ENCODE measurements around the gene MTHFR.
A peak's percentile ranks its signal among the peaks of the same experiment; 100 is the strongest.

Gene MTHFR

GRCh38 chr1:11782127-11782708 is 23.5 kb downstream of the MTHFR start:
- no peak for DNase-seq (ENCODE audit: low spot score)

GRCh38 chr1:11781297-11781696 is 24.5 kb downstream of the MTHFR start:
- no peak for DNase-seq (ENCODE audit: low spot score)

DNA sequence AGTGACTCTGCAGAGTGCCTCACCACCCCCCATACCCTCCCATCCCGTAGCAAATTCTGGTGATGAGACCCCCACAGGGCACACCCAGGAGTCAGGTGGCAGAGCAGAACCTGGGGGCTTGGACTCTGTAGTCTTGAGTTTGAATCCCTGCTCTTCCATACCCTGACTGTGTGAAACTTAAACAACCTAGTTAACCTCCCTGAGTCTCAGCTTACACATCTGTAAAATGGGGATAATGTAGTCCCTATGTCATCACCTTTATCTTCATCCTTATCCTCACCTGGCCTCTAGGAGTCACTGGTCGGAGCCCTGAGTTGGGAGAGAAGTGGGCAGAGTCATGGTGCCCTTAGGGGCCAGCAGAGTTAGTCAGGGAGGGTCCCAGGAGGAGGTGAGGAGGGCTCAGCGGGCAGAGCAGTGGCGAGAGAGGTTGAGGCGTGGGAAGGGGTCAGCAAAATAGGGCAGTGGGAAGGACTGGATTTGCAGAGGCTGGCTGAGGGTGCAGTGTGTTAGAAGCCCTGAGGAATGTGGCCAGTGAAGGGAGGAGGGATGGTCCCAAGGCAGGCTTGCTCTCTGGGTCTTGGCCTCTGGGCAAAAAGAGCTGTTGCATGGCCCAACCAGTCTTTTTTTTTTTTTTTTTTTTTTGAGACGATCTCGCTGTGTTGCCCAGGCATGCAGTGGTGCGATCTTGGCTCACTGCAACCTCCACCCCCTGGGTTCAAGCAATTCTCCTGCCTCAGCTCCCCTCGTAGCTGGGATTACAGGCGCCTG is 25.2 kb downstream of the MTHFR start:
- no peak for DNase-seq (ENCODE audit: low spot score)

GRCh38 chr1:11779715-11780379 is 25.9 kb downstream of the MTHFR start:
- DNase-seq (ENCODE audit: low spot score) = no peak

DNA sequence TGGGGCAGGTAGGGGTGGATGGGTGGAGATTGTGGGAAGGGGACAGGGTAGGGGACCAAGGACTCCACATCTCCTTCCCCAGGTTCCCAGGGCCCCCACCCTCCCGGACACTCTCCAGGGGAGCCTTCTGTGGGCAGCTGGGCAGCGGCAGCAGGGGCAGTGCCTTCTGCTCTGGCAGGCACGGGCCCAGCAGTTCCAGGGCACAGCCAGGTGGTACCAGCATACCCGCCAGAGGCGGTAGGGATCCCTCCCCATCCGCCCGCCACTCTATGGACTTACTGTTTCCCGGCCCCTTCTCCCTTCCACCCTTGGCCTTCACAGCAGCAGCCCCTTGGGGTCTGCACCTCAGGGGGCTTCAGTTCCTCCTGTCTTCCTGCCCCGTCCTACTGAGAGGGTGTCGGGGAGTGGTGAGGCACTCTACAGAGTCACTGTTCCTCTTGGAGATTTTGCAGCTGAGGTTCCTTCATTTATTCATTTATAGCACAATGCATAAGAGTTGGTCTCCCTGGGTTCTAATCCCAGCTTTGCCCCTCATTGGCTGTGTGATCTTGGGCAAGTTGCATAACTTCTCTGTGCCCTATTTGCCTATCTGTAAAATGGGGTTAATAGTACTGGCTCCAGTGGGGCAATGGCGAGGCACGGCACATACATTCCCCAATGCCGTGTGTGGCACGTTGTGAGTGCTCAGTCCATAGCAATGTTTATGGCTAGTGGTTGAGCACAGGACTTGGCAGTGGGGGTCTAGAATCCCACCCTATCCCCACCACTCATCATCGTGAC is 26.7 kb downstream of the MTHFR start:
- DNase-seq (ENCODE audit: low spot score) = no peak

- DNase-seq (ENCODE audit: low spot score) = no peak
Observed at GRCh38 chr1:11778336-11778735, 27.4 kb downstream of the MTHFR start.

DNA sequence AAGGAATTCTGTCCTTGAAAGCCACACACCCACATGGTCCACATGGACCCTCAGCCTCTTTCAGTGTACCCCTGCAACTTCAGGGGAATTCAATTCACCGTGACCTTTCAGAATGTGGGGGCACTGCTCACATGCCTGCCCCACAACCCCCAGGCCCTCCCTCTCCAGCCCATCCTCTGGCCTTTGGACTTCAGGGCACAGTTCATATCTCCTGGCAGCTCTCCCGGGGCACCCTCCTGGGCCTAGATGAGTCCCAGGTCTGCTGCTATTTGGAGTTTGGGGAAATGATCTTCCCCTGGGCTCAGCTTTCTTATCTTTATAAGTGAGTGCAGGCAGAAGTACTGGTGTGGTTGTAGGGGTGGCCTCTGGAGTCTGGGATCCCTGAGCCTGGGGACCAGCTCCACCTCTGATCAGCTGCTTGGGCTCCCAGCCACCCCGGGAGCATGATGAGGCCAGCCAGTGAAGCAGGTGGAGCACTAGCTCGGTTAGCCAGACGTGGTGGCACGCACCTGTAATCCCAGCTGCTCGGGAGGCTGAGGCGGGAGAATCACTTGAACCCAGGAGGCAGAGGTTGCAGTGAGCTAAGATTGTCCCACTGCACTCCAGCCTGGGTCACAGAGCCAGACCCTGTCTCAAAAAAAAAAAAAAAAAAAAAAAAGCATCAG is 28.0 kb downstream of the MTHFR start:
- DNase-seq (ENCODE audit: low spot score) = no peak

DNA sequence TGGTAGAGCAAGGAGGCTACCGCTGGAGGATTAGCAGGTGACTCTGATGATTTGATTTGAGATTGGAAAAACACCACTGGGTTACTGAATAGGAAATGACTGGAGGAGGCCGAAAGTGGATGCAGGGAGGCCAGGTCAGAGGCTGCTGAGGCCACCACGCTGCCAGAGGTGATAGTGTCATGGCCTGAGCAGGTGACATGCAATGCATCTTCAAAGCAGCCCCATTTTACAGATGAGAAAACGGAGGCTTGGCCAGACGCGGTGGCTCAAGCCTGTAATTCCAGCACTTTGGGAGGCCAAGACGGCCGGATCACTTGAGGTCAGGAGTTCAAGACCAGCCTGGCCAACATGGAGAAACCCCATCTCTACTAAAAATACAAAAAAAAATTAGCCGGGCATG is 31.0 kb downstream of the MTHFR start:
- DNase-seq (ENCODE audit: low spot score) = no peak

- no peak for DNase-seq (ENCODE audit: low spot score)
Observed at GRCh38 chr1:11772458-11772857, 33.3 kb downstream of the MTHFR start.

- DNase-seq (ENCODE audit: low spot score) = no peak
Observed at GRCh38 chr1:11771481-11772043, 34.2 kb downstream of the MTHFR start.

DNA sequence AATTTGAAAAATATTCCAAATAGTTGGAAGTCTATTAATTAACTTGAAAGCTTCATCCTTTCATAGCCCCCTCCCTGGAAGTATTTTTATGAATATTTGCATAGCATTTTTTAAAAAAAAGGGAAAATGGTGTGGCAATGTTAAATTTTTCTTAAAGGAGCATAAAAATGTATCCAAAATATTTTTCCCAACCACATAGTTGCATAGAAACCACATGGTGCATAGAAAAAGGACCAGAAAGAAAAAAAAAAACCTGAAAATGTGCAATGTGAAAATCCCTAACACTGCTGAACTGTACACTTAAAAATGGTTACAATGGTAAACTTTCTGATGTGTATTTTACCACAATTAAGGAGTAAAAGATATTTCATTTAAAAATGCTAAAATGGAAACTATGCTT is 35.8 kb downstream of the MTHFR start:
- DNase-seq (ENCODE audit: low spot score) = no peak

GRCh38 chr1:11769274-11769673 is 36.5 kb downstream of the MTHFR start:
- DNase-seq (ENCODE audit: low spot score) = no peak

- DNase-seq (ENCODE audit: low spot score) = no peak
Observed at GRCh38 chr1:11768821-11769220, 36.9 kb downstream of the MTHFR start.

DNA sequence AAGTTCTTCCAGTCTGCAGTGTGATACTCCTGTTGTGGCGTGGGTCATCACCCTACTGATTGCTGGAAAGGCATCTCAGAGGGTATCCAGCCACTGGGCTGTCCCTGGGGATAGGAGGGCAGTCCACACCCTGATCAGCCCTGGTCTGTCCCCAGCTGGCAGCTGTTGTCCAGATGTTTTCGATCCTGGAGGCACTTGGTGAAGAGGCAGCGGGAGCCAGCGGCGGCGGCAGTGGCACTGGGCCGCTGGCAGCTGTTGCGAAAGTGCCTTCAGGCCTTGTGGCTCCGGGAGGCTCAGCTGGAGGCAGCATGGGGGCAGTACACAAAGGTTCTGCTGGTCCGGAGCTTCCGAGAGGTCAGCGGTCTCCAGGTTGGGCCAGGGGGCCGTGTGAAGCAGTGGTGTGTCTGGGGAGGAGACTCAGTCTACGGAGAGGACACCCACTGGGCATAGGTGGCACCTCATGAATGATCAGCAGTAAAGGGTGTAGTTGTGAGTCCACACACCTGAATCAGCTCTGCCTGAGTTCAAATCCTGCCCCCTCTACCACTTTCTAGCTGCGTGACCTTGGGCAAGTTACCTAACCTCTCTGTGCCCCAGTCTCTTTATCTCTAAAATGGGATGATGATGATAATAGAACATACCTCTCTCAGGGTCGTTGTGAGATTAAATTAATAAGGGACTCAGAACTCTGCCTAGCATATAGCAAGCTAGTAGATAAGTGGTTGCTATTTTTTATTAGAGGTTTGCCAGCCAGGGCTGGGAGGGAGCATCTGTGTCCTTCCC is 37.7 kb downstream of the MTHFR start:
- no peak for DNase-seq (ENCODE audit: low spot score)

- no peak for DNase-seq (ENCODE audit: low spot score)
Observed at GRCh38 chr1:11766429-11766776, 39.4 kb downstream of the MTHFR start.

DNA sequence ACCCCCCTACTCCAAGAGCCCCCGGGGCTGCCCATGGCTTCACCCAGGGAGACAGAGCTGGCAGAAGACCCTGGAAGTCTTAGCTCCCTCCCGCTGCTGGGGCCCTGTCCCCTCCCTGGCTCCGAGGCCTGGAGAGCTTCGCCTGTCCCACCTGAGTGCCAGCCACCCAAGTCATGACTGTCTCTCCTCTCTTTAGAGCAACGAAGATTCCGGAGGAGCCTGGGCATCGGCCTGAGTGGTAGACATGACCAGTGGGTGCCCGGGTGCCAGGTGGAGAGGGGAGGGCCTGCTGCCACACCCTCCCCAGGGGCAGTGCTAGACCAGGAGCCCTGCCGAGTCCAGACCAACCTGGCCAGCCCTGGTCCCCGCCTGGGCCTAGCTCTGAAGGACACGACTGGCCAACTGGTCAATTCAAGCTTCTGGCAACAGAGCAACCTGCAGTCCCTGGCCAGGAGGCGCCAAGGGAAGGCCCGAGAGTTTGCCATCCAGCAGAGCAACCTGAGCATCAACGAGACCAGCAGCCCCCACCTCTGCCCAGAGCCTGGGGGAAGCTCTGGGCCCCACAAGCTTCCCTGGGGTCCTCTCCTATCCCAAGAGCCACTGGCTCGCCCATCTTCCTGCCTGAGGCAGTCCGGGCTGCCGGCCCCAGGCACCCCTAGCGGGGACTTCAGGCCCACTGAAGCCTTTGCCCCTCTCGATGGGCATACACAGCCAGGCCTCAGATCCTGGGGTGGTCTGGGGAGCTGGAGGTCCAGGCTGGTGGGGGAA is 39.9 kb downstream of the MTHFR start:
- DNase-seq (ENCODE audit: low spot score) = no peak

DNA sequence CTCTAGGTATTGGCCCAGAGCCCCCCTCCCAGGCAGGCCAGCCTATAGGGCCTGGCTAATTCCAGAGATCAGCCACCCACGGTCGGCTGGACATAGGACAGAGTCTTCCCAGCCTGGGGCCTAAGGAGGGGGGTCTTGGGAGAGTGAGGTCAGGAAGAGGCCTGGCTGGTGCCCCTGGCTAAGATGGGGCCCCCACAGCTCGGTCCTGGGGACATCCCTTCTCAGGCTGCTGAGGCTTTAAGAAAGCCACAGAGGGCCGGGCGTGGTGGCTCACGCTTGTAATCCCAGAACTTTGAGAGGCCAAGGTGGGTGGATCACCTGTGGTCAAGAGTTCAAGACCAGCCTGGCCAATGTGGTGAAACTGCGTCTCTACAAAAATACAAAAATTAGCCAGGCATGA is 41.2 kb downstream of the MTHFR start:
- DNase-seq (ENCODE audit: low spot score) = no peak

DNA sequence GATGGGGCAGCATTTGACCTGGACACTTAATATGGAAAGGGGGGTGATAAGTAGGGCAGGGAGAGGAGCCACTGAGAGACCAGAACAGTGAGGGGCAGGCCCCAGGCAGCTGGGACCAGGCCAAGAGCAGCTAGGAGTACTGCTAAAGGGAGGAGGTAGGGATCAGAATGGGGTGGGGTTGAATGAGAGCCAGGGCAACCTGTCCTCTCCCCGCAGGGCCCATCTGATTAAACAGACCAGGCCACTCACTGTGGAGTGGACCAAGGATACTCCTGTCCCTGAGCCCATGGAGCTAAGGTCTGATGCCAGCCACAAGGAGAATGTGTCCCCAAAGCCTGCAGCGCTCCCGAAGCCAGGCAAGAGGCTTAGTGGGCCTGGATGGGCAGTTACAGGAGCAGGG is 41.6 kb downstream of the MTHFR start:
- no peak for DNase-seq (ENCODE audit: low spot score)

GRCh38 chr1:11761988-11762406 is 43.8 kb downstream of the MTHFR start, which contains the start of gene C1orf167:
C1orf167 (plus strand) TSS chr1:11762193; CDS start chr1:11764401, 2,208 bp downstream.
- peak; percentile 87 for DNase-seq (ENCODE audit: low spot score)

DNA sequence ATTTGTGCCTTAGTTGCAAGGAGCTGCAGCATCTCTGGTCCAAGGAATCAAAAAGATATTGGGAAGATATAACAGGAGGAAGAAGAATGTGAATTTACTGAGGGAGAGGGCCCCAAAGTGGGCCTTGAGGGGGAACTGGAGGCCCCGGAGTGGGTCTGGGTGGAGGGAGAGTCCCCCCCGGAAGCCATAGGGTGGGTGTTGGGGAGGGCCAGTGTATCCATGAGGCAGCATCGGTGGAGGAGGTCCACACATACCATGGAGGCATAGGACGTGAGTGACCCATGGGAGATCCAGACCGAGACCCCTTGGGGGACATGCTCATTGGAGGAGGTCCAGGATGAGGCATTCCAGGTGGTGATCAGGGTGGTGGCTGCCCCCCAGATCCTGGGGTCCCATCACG is 44.5 kb downstream of the MTHFR start:
- DNase-seq (ENCODE audit: low spot score) = no peak
